ENCODE data around the gene FSHR. TPM values are rescaled to one million over a fixed set of nuclear protein-coding genes. Genes with fewer than 3 reads are reported as not detected.

FSHR gene
- total RNA-seq, 1 experiment from 2014 or later: not detected

DNA sequence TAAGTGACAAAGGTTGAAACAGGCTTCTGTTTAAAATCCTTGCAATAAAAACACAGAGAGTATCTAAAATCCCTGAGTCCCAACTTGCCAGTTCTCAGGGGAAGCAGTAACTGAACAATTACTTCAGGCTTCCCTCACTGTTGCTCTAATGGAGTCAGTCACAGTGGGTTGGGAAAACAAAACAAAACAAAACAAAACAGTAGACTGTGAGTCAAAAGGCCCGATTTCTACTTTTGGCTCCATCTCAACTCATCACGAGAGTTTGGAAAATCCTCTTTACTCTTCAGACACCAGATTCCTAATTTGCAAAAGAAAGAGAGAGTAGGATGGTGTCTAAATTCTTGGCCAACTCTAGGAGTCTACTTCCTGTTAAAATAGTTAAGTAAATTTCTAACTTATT lies 1.1 kb downstream of the FSHR start:
- no peaks in the 10 kb centered on the region for H4K20me1 ChIP-seq (ENCODE audit: insufficient read depth)
- H2AFZ ChIP-seq: no peak overlapping the region
- no peak overlapping the region for H3K27ac ChIP-seq
- H3K36me3 ChIP-seq (ENCODE audit: low read depth): no peaks in the 10 kb centered on the region
- no peak overlapping the region for H3K4me3 ChIP-seq
- no peaks in the 10 kb centered on the region for H3K9me3 ChIP-seq (ENCODE audit: insufficient read depth, low read depth)
- TF ChIP-seq, protein P1, sequence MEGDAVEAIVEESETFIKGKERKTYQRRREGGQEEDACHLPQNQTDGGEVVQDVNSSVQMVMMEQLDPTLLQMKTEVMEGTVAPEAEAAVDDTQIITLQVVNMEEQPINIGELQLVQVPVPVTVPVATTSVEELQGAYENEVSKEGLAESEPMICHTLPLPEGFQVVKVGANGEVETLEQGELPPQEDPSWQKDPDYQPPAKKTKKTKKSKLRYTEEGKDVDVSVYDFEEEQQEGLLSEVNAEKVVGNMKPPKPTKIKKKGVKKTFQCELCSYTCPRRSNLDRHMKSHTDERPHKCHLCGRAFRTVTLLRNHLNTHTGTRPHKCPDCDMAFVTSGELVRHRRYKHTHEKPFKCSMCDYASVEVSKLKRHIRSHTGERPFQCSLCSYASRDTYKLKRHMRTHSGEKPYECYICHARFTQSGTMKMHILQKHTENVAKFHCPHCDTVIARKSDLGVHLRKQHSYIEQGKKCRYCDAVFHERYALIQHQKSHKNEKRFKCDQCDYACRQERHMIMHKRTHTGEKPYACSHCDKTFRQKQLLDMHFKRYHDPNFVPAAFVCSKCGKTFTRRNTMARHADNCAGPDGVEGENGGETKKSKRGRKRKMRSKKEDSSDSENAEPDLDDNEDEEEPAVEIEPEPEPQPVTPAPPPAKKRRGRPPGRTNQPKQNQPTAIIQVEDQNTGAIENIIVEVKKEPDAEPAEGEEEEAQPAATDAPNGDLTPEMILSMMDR (conservative IDR thresholded peaks at IDR 0.05): no peak
- intact Hi-C loops (cut with micrococcal nuclease; ENCODE audit: unreplicated experiment): no loop called here
- H3K79me2 ChIP-seq (ENCODE audit: low read depth): no peaks in the 10 kb centered on the region
- ChIA-PET POLR2A (ENCODE audit: unreplicated experiment) (no interaction called here), CTCF (no interaction called here)
- peaks cover 6% of the 10 kb centered on the region; the same call in 1 of the 2 replicates for H3K27me3 ChIP-seq (ENCODE audit: insufficient read depth, low read depth)
- H3K9me2 ChIP-seq (ENCODE audit: insufficient read depth): no peaks in the 10 kb centered on the region
- no peak for DNase-seq
- H3K4me1 ChIP-seq (replicated peaks; ENCODE audit: insufficient read depth): no peaks in the 10 kb centered on the region
- no TSS peak for BruUV-seq (replicated peaks)
- no peak overlapping the region for H3K4me2 ChIP-seq
- H3F3A ChIP-seq (ENCODE audit: insufficient read depth, low read depth): no peaks in the 10 kb centered on the region

DNA sequence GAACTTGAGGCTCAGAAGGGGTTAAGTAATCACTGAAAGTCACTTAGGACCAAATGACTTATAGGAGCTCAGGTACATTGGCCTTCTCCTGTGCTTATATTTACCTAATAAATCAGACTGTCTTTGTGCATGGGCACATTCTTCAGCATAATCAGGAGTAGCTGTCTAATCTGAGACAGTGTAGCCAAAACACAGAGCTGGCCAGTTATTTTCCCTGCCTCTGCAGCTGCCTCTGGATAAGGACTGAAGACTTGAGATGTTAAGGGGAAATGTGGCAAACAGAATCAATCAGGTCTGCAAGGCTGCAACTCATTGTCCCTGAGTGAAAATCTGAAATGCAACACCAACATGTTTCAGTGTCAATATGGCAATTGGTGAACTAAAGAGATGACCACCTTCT lies 1.5 kb downstream of the FSHR start:
- no TSS peak for BruUV-seq (replicated peaks)
- POLR2A ChIA-PET (ENCODE audit: unreplicated experiment): no interaction called here
- CTCF ChIA-PET: no interaction called here

DNA sequence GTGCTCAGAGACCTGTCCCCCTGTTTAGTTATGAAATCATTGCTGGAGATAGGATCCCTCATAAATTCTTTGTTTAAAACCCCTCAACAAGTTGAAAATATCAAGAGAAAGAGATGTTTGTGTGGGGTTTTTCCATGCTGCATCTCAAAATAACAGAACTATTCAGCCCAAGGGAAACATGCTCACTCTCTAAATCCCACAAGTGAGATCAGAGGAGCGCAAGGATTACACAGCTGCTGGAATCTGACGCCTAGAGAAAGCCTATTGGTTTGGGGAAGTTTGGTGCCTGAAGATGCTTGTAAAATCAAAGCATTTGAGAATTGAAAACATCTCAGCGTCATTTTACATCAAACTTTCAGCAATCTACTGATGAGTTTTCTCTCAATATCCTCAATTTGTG lies 7.9 kb downstream of the FSHR start:
- Histone ChIP-seq H3K27me3 (ENCODE audit: insufficient read depth, low read depth) (0 out of 2 replicates have a peak, but pooled peaks cover 4% of the 10 kb centered on the region), H3F3A (ENCODE audit: insufficient read depth, low read depth) (no peaks in the 10 kb centered on the region), H3K79me2 (ENCODE audit: low read depth) (no peaks in the 10 kb centered on the region), H3K9me2 (ENCODE audit: insufficient read depth) (no peaks in the 10 kb centered on the region; the same call in 1 of the 2 replicates), H3K9me3 (ENCODE audit: insufficient read depth, low read depth) (no peaks in the 10 kb centered on the region), H3K4me1 (replicated peaks; ENCODE audit: insufficient read depth) (no peaks in the 10 kb centered on the region), H4K20me1 (ENCODE audit: insufficient read depth) (no peaks in the 10 kb centered on the region), H3K4me2 (no peak overlapping the region), H3K36me3 (ENCODE audit: low read depth) (no peaks in the 10 kb centered on the region), H3K27ac (no peak overlapping the region), H3K4me3 (no peak overlapping the region), H2AFZ (no peak overlapping the region)
- intact Hi-C loops (cut with micrococcal nuclease; ENCODE audit: unreplicated experiment): no loop called here
- no peak for DNase-seq
- no peak for TF ChIP-seq EZH2 (IDR thresholded peaks at IDR 0.05; ENCODE audit: low read depth)
- TF ChIP-seq, protein P1 (conservative IDR thresholded peaks at IDR 0.05): no peak
- ChIA-PET POLR2A (ENCODE audit: unreplicated experiment) (no interaction called here), CTCF (no interaction called here)
- no TSS peak for BruUV-seq (replicated peaks)

More for the DNA sequence above, 1.5 kb downstream of the FSHR start:
- Histone ChIP-seq H3K9me2 (ENCODE audit: insufficient read depth) (no peaks in the 10 kb centered on the region), H3K4me3 (no peak overlapping the region), H3K27me3 (ENCODE audit: insufficient read depth, low read depth) (peaks cover 6% of the 10 kb centered on the region; the same call in 1 of the 2 replicates), H3K9me3 (ENCODE audit: insufficient read depth, low read depth) (no peaks in the 10 kb centered on the region), H3K27ac (no peak overlapping the region), H3K79me2 (ENCODE audit: low read depth) (no peaks in the 10 kb centered on the region), H3K36me3 (ENCODE audit: low read depth) (no peaks in the 10 kb centered on the region), H3K4me1 (replicated peaks; ENCODE audit: insufficient read depth) (no peaks in the 10 kb centered on the region), H3K4me2 (no peak overlapping the region), H3F3A (ENCODE audit: insufficient read depth, low read depth) (no peaks in the 10 kb centered on the region), H2AFZ (no peak overlapping the region), H4K20me1 (ENCODE audit: insufficient read depth) (no peaks in the 10 kb centered on the region)
- TF ChIP-seq, protein P1 (conservative IDR thresholded peaks at IDR 0.05): no peak
- TF ChIP-seq EZH2 (IDR thresholded peaks at IDR 0.05; ENCODE audit: low read depth): no peak
- intact Hi-C loops (cut with micrococcal nuclease; ENCODE audit: unreplicated experiment): no loop called here
- no peak for DNase-seq

All from PC-9 (cell line).